IMR-90 (cell line): ENCODE measurements around the gene METRNL. TPM values are rescaled to one million over a fixed set of nuclear protein-coding genes. Genes with fewer than 3 reads are reported as not detected.

Experiments
- ATAC-seq: fragments of 200-7000 bp; cut with Tn5 transposase; 2 replicates; pipeline ENCODE4 v1.9.1; 2020; ENCODE audit warnings: low read depth, mild to moderate bottlenecking, moderate library complexity
- BruUV-seq: library from RNA; stranded (reverse); fragments of 400-500 nt; replicated peaks from 2 replicates; lab custom pipeline; 2021; lab: Mats Ljungman, UMichigan
- CTCF ChIA-PET: fragments of 300-600 bp; formaldehyde crosslinking; extraction: SDS; loops from one replicate; lab custom pipeline; 2021; ENCODE audit warnings: antibody characterized with exemption; lab: Yijun Ruan, JAX
- POLR2A ChIA-PET: fragments of 300-600 bp; sonication (Branson Sonifier 250); formaldehyde crosslinking; loops from one replicate; lab custom pipeline; 2022; ENCODE audit warnings: antibody characterized with exemption; ENCODE audit not compliant: unreplicated experiment; lab: Charles Lee
- DNase-seq: peaks from one replicate; pipeline ENCODE4 v3.0.0; 2013
- H2AFZ ChIP-seq: replicated peaks from 2 replicates; pipeline ENCODE3; 2013; ENCODE audit warnings: low read length, mild to moderate bottlenecking; ENCODE audit not compliant: poor library complexity
- H2AK5ac ChIP-seq: 2 replicates; pipeline ENCODE4 v1.6.1; 2013; ENCODE audit warnings: low read depth, low read length, inconsistent platforms
- H2AK9ac ChIP-seq: replicated peaks from 2 replicates; pipeline ENCODE3; 2013; ENCODE audit warnings: mild to moderate bottlenecking, low read depth, low read length, moderate library complexity; ENCODE audit not compliant: poor library complexity
- H2BK120ac ChIP-seq: 2 replicates; pipeline ENCODE4 v1.6.1; 2013; ENCODE audit warnings: low read depth, low read length, inconsistent platforms
- H2BK15ac ChIP-seq: 3 replicates; pipeline ENCODE4 v1.6.1; 2013; ENCODE audit warnings: low read depth, low read length, inconsistent platforms
- H2BK20ac ChIP-seq: 2 replicates; pipeline ENCODE4 v1.6.1; 2013; ENCODE audit warnings: low read depth, mild to moderate bottlenecking, inconsistent platforms, low read length, moderate library complexity
- H2BK5ac ChIP-seq: 2 replicates; pipeline ENCODE4 v1.6.1; 2013; ENCODE audit warnings: mild to moderate bottlenecking, low read depth, low read length, inconsistent platforms; ENCODE audit not compliant: poor library complexity, severe bottlenecking
- H3K14ac ChIP-seq: replicated peaks from 2 replicates; pipeline ENCODE4 v1.6.1; 2013; ENCODE audit warnings: low read depth, low read length, inconsistent platforms
- H3K18ac ChIP-seq: 2 replicates; pipeline ENCODE4 v1.6.1; 2013; ENCODE audit warnings: low read depth, low read length, control low read depth
- H3K23ac ChIP-seq: 2 replicates; pipeline ENCODE4 v1.6.1; 2013; ENCODE audit warnings: low read depth, low read length, inconsistent platforms
- H3K27ac ChIP-seq: 2 replicates; pipeline ENCODE4 v1.5.1; 2013; ENCODE audit warnings: mild to moderate bottlenecking, control low read depth, low read length; ENCODE audit not compliant: insufficient read depth
- H3K27me3 ChIP-seq: 2 replicates; pipeline ENCODE4 v1.6.1; 2013; ENCODE audit warnings: low read length; ENCODE audit not compliant: control insufficient read depth, insufficient read depth
- H3K36me3 ChIP-seq: 2 replicates; pipeline ENCODE4 v1.6.1; 2013; ENCODE audit warnings: low read length, mixed read lengths; ENCODE audit not compliant: control insufficient read depth, insufficient read depth
- H3K4ac ChIP-seq: 2 replicates; pipeline ENCODE4 v1.6.1; 2013; ENCODE audit warnings: low read depth, low read length, inconsistent platforms
- H3K4me1 ChIP-seq: 2 replicates; pipeline ENCODE4 v1.6.1; 2013; ENCODE audit warnings: low read length, mixed read lengths; ENCODE audit not compliant: control insufficient read depth, insufficient read depth
- H3K4me2 ChIP-seq: 2 replicates; pipeline ENCODE4 v1.6.1; 2013; ENCODE audit warnings: low read depth, mild to moderate bottlenecking, control low read depth, low read length, moderate library complexity
- H3K4me3 ChIP-seq: 2 replicates; pipeline ENCODE4 v1.5.1; 2013; ENCODE audit warnings: low read depth, mild to moderate bottlenecking, control low read depth, low read length, moderate library complexity; ENCODE audit not compliant: insufficient read depth
- H3K56ac ChIP-seq: 2 replicates; pipeline ENCODE4 v1.6.1; 2013; ENCODE audit warnings: low read length, inconsistent platforms; ENCODE audit not compliant: insufficient read depth; ENCODE audit errors: extremely low read depth
- H3K79me1 ChIP-seq, 2 experiments: 2 replicates each; pipeline ENCODE4 v1.6.1; 2013; ENCODE audit warnings: low read length in 2 of 2, inconsistent platforms in 1 of 2, low read depth in 1 of 2
- H3K9ac ChIP-seq: 2 replicates; pipeline ENCODE4 v1.6.1; 2013; ENCODE audit warnings: low read depth, low read length, control low read depth
- H3K9me1 ChIP-seq: 2 replicates; pipeline ENCODE4 v1.6.1; 2013; ENCODE audit warnings: low read length, inconsistent platforms; ENCODE audit not compliant: insufficient read depth
- H3K9me3 ChIP-seq: 2 replicates; pipeline ENCODE4 v1.6.1; 2013; ENCODE audit warnings: low read length; ENCODE audit not compliant: control insufficient read depth, insufficient read depth
- H4K20me1 ChIP-seq: 2 replicates; pipeline ENCODE4 v1.6.1; 2013; ENCODE audit warnings: low read length, inconsistent platforms; ENCODE audit not compliant: insufficient read depth
- H4K5ac ChIP-seq: 2 replicates; pipeline ENCODE4 v1.6.1; 2013; ENCODE audit warnings: mild to moderate bottlenecking, low read depth, low read length, control low read depth
- H4K8ac ChIP-seq, 2 experiments: 2 replicates each; pipeline ENCODE4 v1.6.1; 2013; ENCODE audit warnings: low read depth in 2 of 2, low read length in 2 of 2, control low read depth in 1 of 2, inconsistent platforms in 1 of 2
- H4K91ac ChIP-seq: 2 replicates; pipeline ENCODE4 v1.6.1; 2013; ENCODE audit warnings: low read depth, low read length, inconsistent platforms; ENCODE audit not compliant: insufficient read depth
- BHLHE40 ChIP-seq: fragments of 150-350 bp; IDR thresholded peaks from 2 replicates; pipeline ENCODE4 v1.6.1; 2016; ENCODE audit warnings: mild to moderate bottlenecking, low read depth, low read length
- MAZ ChIP-seq: IDR thresholded peaks from 2 replicates; pipeline ENCODE4 v1.6.1; 2012; ENCODE audit warnings: low read depth, mild to moderate bottlenecking, low read length, improper control_type of control experiment, moderate library complexity, borderline replicate concordance
- RAD21 ChIP-seq: IDR thresholded peaks from 2 replicates; pipeline ENCODE4 v1.6.1; 2012; ENCODE audit warnings: low read length, improper control_type of control experiment
- WGBS, 2 experiments: methylation state at CpG; one replicate each; pipeline versions ENCODE4 v1.1.5 to v1.1.7; 2013; ENCODE audit warnings: missing lambda C conversion rate in 2 of 2; ENCODE audit not compliant: insufficient read length in 1 of 2; ENCODE audit errors: extremely low coverage in 2 of 2; 5-methylcytosine and 5-hydroxymethylcytosine counted together
- dilution Hi-C: fragments of 300-500 bp; cut with HindIII; formaldehyde crosslinking; loops from one replicate; pipeline ENCODE4 v1.14.3; 2018; ENCODE audit warnings: low sequenced_read_pairs; ENCODE audit not compliant: unreplicated experiment
- in situ Hi-C: fragments of 300-500 bp; cut with MboI; formaldehyde crosslinking; loops from 3 replicates; pipeline ENCODE4 v1.14.3; 2019; ENCODE audit warnings: low sequenced_read_pairs, inconsistent platforms, mixed read lengths
- intact Hi-C: fragments of 100-400 bp; cut with micrococcal nuclease; formaldehyde crosslinking; loops from 2 replicates; pipeline ENCODE4 v1.10.0; 2022
- polyA plus RNA-seq, 3 experiments: library from polyadenylated mRNA; depleted of rRNA; stranded (reverse); fragments of >200 nt; gene quantifications; 2 replicates each; pipeline ENCODE4 v1.2.3, GENCODE V29; 2012; ENCODE audit warnings: low replicate concordance in 1 of 3
- total RNA-seq: library from RNA; depleted of rRNA; stranded (reverse); fragments of >200 nt; gene quantifications from 2 replicates; pipeline ENCODE4 v1.2.3, GENCODE V29; 2012

METRNL gene
- total and polyA plus RNA-seq, 2 of the 4 experiments (the other 2 are of a cell fraction), result 17.9 to 48.2 TPM

- Histone ChIP-seq H3K27me3 (no peaks in the 10 kb centered on the region), H2BK20ac (no peak overlapping the region), H3K9me1 (no peaks in the 10 kb centered on the region; the same call in none of the 2 replicates), H2AFZ (peak overlapping the region; percentile 81), H4K91ac (peak overlapping the region; percentile 46), H4K5ac (no peak overlapping the region), H4K20me1 (peaks cover 30% of the 10 kb centered on the region), H3K4me1 (peaks cover 20% of the 10 kb centered on the region), H2BK120ac (no peak overlapping the region; the same call in 1 of the 2 replicates), H3K9ac (peak overlapping the region; percentile 14), H3K18ac (no peak overlapping the region; the same call in 1 of the 2 replicates), H3K4me2 (peak overlapping the region; percentile 60), H3K36me3 (peaks cover 23% of the 10 kb centered on the region), H2AK5ac (peak overlapping the region; percentile 67), H2BK15ac (no peak overlapping the region; the same call in 2 of the 3 replicates), H3K4ac (peak overlapping the region; percentile 71), H2BK5ac (no peak overlapping the region), H3K4me3 (no peak overlapping the region), H3K9me3 (no peaks in the 10 kb centered on the region), H2AK9ac (peak overlapping the region; percentile 87), H3K23ac (no peak overlapping the region), H3K56ac (no peak overlapping the region), H3K79me1 (peaks cover 4 to 19% of the 10 kb centered on the region in 2 experiments; a peak in 3 of 4 replicates), H3K14ac (0 out of 2 replicates have a peak overlapping the region, but pooled peaks have one; percentile 5), H4K8ac (peak overlapping the region in 1 of 2 experiments; percentile 52; a peak in 1 of 4 replicates), H3K27ac (peak overlapping the region; percentile 10; the same call in 1 of the 2 replicates)
- WGBS, 2 experiments, result 10% methylated on average over 15 of the region's 34 CpGs; no CpG with 5 or more reads in 1 of the 2 experiments
- ChIA-PET CTCF (no interaction called here), POLR2A (no interaction called here)
- no peak for DNase-seq
- TF ChIP-seq BHLHE40 (peak; percentile 46; the same call in 1 of the 2 replicates), RAD21 (no peak), MAZ (peak; percentile 9; the same call in 1 of the 2 replicates)
- ATAC-seq, result peak; percentile 51
- in situ Hi-C loops, result no loop called here
- intact Hi-C loops, result no loop called here
- BruUV-seq, result no TSS peak
- dilution Hi-C loops, result no loop called here
These were observed 20.3 kb downstream of the METRNL start for GRCh38 chr17:83099570-83100181.
